DND-41 (cell line): ENCODE data around the gene JDP2.

Experiments used
- EZH2 ChIP-seq: IDR thresholded peaks from 3 replicates; pipeline ENCODE4 v1.6.1; 2012; ENCODE audit warnings: borderline replicate concordance, low read depth, mild to moderate bottlenecking, moderate library complexity, low read length, inconsistent platforms; ENCODE audit not compliant: severe bottlenecking
- TF ChIP-seq, protein P1 (sequence below): IDR thresholded peaks from 2 replicates; pipeline ENCODE4 v1.5.1; 2012; ENCODE audit warnings: borderline replicate concordance, low read length, moderate library complexity, mild to moderate bottlenecking; ENCODE audit not compliant: poor library complexity, severe bottlenecking; ENCODE audit errors: extremely low read depth

GRCh38 chr14:75454963-75455546, 27.2 kb downstream of the JDP2 start:
- TF ChIP-seq, protein P1, sequence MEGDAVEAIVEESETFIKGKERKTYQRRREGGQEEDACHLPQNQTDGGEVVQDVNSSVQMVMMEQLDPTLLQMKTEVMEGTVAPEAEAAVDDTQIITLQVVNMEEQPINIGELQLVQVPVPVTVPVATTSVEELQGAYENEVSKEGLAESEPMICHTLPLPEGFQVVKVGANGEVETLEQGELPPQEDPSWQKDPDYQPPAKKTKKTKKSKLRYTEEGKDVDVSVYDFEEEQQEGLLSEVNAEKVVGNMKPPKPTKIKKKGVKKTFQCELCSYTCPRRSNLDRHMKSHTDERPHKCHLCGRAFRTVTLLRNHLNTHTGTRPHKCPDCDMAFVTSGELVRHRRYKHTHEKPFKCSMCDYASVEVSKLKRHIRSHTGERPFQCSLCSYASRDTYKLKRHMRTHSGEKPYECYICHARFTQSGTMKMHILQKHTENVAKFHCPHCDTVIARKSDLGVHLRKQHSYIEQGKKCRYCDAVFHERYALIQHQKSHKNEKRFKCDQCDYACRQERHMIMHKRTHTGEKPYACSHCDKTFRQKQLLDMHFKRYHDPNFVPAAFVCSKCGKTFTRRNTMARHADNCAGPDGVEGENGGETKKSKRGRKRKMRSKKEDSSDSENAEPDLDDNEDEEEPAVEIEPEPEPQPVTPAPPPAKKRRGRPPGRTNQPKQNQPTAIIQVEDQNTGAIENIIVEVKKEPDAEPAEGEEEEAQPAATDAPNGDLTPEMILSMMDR = no peak
- no peak for TF ChIP-seq EZH2
